A673 (cell line): ENCODE measurements around the gene EEF1B2. TPM values are rescaled to one million over a fixed set of nuclear protein-coding genes. Genes with fewer than 3 reads are reported as not detected.

Experiments
- BruUV-seq: library from RNA; stranded (reverse); fragments of 400-500 nt; replicated peaks from 2 replicates; lab custom pipeline; 2021; lab: Mats Ljungman, UMichigan
- CTCF ChIA-PET: fragments of 300-600 bp; sonication (Branson Sonifier 250); formaldehyde crosslinking; loops from one replicate; lab custom pipeline; 2022; ENCODE audit warnings: antibody characterized with exemption; lab: Charles Lee
- POLR2A ChIA-PET: fragments of 300-600 bp; sonication (Branson Sonifier 250); formaldehyde crosslinking; loops from one replicate; lab custom pipeline; 2022; ENCODE audit warnings: antibody characterized with exemption; ENCODE audit not compliant: low non-redundant PET; lab: Charles Lee
- DNase-seq: peaks from one replicate; pipeline ENCODE4 v3.0.0-alpha.2; 2015; ENCODE audit warnings: low spot score
- H3K27ac ChIP-seq: fragments of 200-600 bp; sonication (generic); 2 replicates; pipeline ENCODE4 v1.5.1; 2016; ENCODE audit warnings: mixed run types, low read depth, mild to moderate bottlenecking, mixed read lengths, antibody characterized with exemption, low read length; ENCODE audit not compliant: poor library complexity, severe bottlenecking
- H3K27me3 ChIP-seq: fragments of 200-600 bp; sonication (generic); replicated peaks from 2 replicates; pipeline ENCODE4 v1.6.1; 2017; ENCODE audit warnings: mixed run types, low read depth, mild to moderate bottlenecking, mixed read lengths, antibody characterized with exemption, low read length; ENCODE audit not compliant: insufficient read depth, poor library complexity
- H3K36me3 ChIP-seq: fragments of 200-600 bp; sonication (generic); 2 replicates; pipeline ENCODE4 v1.6.1; 2016; ENCODE audit warnings: mixed run types, mild to moderate bottlenecking, mixed read lengths, antibody characterized with exemption, low read length; ENCODE audit not compliant: insufficient read depth, poor library complexity, severe bottlenecking
- H3K4me1 ChIP-seq: fragments of 200-600 bp; sonication (generic); 2 replicates; pipeline ENCODE4 v1.6.1; 2017; ENCODE audit warnings: mixed run types, mild to moderate bottlenecking, mixed read lengths, antibody characterized with exemption, low read length; ENCODE audit not compliant: insufficient read depth, poor library complexity, severe bottlenecking
- H3K4me3 ChIP-seq: fragments of 200-600 bp; sonication (generic); 2 replicates; pipeline ENCODE4 v1.5.1; 2016; ENCODE audit warnings: low read depth, mixed run types, mild to moderate bottlenecking, mixed read lengths, low read length; ENCODE audit not compliant: poor library complexity, severe bottlenecking
- H3K9me3 ChIP-seq: fragments of 200-600 bp; sonication (generic); 2 replicates; pipeline ENCODE4 v1.6.1; 2016; ENCODE audit warnings: mixed run types, low read depth, mild to moderate bottlenecking, mixed read lengths, antibody characterized with exemption, low read length; ENCODE audit not compliant: poor library complexity, severe bottlenecking
- CTCF ChIP-seq: fragments of 300-800, 200-600 bp; sonication (generic); conservative IDR thresholded peaks from 2 replicates; pipeline ENCODE4 v1.5.1; 2017; ENCODE audit warnings: low read depth, mild to moderate bottlenecking, antibody characterized with exemption, low read length, moderate library complexity, mixed read lengths
- EZH2 ChIP-seq: fragments of 200-600 bp; sonication (generic); IDR thresholded peaks from 2 replicates; pipeline ENCODE4 v1.6.1; 2017; ENCODE audit warnings: borderline replicate concordance, low read depth, mild to moderate bottlenecking, mixed read lengths, antibody characterized with exemption, low read length; ENCODE audit not compliant: poor library complexity, severe bottlenecking
- intact Hi-C: fragments of 100-400 bp; cut with micrococcal nuclease; formaldehyde crosslinking; loops from one replicate; pipeline ENCODE4 v1.10.0; 2022; ENCODE audit not compliant: unreplicated experiment
- total RNA-seq: library from RNA; stranded (reverse); gene quantifications from 2 replicates; pipeline ENCODE4 v1.2.3, GENCODE V29; 2021

Gene EEF1B2
- total RNA-seq, 1 experiment from 2014 or later = 629 TPM

DNA sequence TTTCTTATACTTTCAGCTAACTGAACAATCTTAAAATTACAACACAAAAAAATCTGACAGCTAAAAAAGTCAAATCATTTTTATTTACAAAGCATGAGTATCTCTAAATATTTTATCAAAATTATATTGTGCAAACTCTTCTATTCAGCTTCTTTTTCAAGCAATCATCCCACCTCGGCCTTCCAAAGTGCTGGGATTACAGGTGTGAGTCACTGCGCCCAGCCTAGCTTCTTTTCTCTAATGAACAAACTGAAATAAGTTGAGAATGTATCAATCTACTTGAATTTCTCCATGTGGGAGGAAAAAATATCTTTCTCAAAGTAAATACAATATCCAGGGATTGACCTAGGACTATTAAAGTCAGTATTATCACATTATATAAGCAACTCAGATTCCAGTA, 15.3 kb upstream of the EEF1B2 start:
- TF ChIP-seq EZH2 (no peak), CTCF (no peak)
- ChIA-PET POLR2A (no interaction called here), CTCF (no interaction called here)
- BruUV-seq = no TSS peak
- Histone ChIP-seq H3K36me3 (peaks cover 85% of the 10 kb centered on the region), H3K9me3 (no peaks in the 10 kb centered on the region), H3K4me1 (no peaks in the 10 kb centered on the region), H3K27ac (no peak overlapping the region), H3K27me3 (no peaks in the 10 kb centered on the region), H3K4me3 (no peak overlapping the region)
- no peak for DNase-seq
- intact Hi-C loops = no loop called here

- intact Hi-C loops = no loop called here
- ChIA-PET CTCF (no interaction called here), POLR2A (no interaction called here)
- no peaks in the 10 kb centered on the region for H3K9me3 ChIP-seq
- BruUV-seq = no TSS peak
- H3K36me3 ChIP-seq = peaks cover 80% of the 10 kb centered on the region
- H3K27me3 ChIP-seq = no peaks in the 10 kb centered on the region
- H3K4me1 ChIP-seq = no peaks in the 10 kb centered on the region
- no peak for DNase-seq
- TF ChIP-seq EZH2 (no peak), CTCF (no peak)
- H3K27ac ChIP-seq = no peak overlapping the region
- no peak overlapping the region for H3K4me3 ChIP-seq
These were observed 14.0 kb upstream of the EEF1B2 start for GRCh38 chr2:206145665-206146064.

DNA sequence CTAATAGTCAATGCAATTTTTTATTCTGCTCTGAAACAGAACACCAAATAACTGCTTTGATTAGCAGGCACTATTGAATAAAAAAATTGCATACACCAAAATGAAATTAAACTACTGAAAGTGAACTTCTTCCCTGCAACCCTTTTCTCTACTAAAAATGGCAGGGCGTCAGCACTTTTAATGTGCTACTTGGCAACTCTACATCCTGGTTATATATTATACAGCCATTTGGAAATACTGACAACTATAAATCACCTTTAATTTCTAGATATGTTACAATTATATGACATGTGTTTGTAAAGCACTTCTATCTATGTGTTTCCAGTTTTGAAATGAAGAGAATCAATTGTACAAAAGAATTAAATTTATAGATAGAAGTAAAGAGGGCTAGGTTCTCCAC, 10.4 kb upstream of the EEF1B2 start:
- H3K4me3 ChIP-seq = no peak overlapping the region
- ChIA-PET CTCF (no interaction called here), POLR2A (no interaction called here)
- peaks cover 55% of the 10 kb centered on the region for H3K36me3 ChIP-seq
- peaks cover 3% of the 10 kb centered on the region for H3K4me1 ChIP-seq
- no peak for TF ChIP-seq CTCF
- intact Hi-C loops = no loop called here
- no TSS peak for BruUV-seq
- no peak for DNase-seq
- no peak overlapping the region for H3K27ac ChIP-seq
- H3K27me3 ChIP-seq = no peaks in the 10 kb centered on the region
- H3K9me3 ChIP-seq = no peaks in the 10 kb centered on the region
